Suprapubic skin (tissue), 3 donors: ENCODE data around the gene MTFR1L.

ENCODE experiments used
- EP300 ChIP-seq: sonication (generic); formaldehyde crosslinking; IDR thresholded peaks from one replicate; pipeline ENCODE4 v1.6.1; 2017; ENCODE audit warnings: antibody characterized with exemption
- POLR2A ChIP-seq, 2 donors: fragments of 450-650 bp; IDR thresholded peaks; one replicate each; pipeline ENCODE4 v1.6.1; 2017; ENCODE audit warnings: antibody characterized with exemption in 2 of 2, mild to moderate bottlenecking in 2 of 2, moderate library complexity in 2 of 2
- TF ChIP-seq, protein P1 (sequence below), 2 donors: fragments of 200-600 bp in 1 of 2; fragments of 450-650 bp in 1 of 2; sonication (generic) in 1 of 2; IDR thresholded peaks; one replicate each; pipeline ENCODE4 v1.5.1; 2016 to 2019; ENCODE audit warnings: antibody characterized with exemption in 2 of 2, mild to moderate bottlenecking in 1 of 2, moderate library complexity in 1 of 2

- TF ChIP-seq, protein P1, sequence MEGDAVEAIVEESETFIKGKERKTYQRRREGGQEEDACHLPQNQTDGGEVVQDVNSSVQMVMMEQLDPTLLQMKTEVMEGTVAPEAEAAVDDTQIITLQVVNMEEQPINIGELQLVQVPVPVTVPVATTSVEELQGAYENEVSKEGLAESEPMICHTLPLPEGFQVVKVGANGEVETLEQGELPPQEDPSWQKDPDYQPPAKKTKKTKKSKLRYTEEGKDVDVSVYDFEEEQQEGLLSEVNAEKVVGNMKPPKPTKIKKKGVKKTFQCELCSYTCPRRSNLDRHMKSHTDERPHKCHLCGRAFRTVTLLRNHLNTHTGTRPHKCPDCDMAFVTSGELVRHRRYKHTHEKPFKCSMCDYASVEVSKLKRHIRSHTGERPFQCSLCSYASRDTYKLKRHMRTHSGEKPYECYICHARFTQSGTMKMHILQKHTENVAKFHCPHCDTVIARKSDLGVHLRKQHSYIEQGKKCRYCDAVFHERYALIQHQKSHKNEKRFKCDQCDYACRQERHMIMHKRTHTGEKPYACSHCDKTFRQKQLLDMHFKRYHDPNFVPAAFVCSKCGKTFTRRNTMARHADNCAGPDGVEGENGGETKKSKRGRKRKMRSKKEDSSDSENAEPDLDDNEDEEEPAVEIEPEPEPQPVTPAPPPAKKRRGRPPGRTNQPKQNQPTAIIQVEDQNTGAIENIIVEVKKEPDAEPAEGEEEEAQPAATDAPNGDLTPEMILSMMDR (IDR thresholded peaks at IDR 0.05), result no peak
- TF ChIP-seq POLR2A (IDR thresholded peaks at IDR 0.05) (no peak), EP300 (no peak)
Observed at GRCh38 chr1:25854554-25854953, 34.8 kb downstream of the MTFR1L start.
